Bronchial epithelial cell (primary cell): ENCODE data around the gene PGRMC1. TPM values are rescaled to one million over a fixed set of nuclear protein-coding genes. Genes with fewer than 3 reads are reported as not detected.
"Not testable (repeated sequence)": the region's sequence is repeated elsewhere in the genome, so short reads cannot be mapped to it uniquely, and the experiment has no call there.

Source experiments
- DNase-seq: peaks from one replicate; pipeline ENCODE4 v3.0.0-alpha.2; 2010; ENCODE audit warnings: low read depth
- FAIRE-seq: peaks from 2 replicates; lab custom pipeline; 2011; peaks lifted over from hg19 to GRCh38; lab: Jason Lieb, UNC
- H3K27me3 ChIP-seq: 2 replicates; pipeline ENCODE4 v1.5.1; 2011; ENCODE audit warnings: low read length; ENCODE audit not compliant: control insufficient read depth, insufficient read depth
- H3K36me3 ChIP-seq: 2 replicates; pipeline ENCODE4 v1.5.1; 2011; ENCODE audit warnings: low read length; ENCODE audit not compliant: control insufficient read depth, insufficient read depth
- H3K4me3 ChIP-seq: 2 replicates; pipeline ENCODE4 v1.5.1; 2011; ENCODE audit warnings: mild to moderate bottlenecking, low read depth, low read length, control low read depth
- total RNA-seq: library from RNA; depleted of rRNA; stranded (reverse); fragments of >200 nt; gene quantifications from 2 replicates; pipeline ENCODE4 v1.2.1, GENCODE V29; 2014
- TF ChIP-seq, protein P1 (sequence below): IDR thresholded peaks from 2 replicates; pipeline ENCODE4 v1.5.1; 2011; ENCODE audit warnings: mild to moderate bottlenecking, moderate library complexity, low read length, control low read depth, inconsistent platforms; ENCODE audit not compliant: insufficient read depth, severe bottlenecking

PGRMC1 gene
- total RNA-seq, 1 donor from 2014 or later, result 96.1 TPM

DNA sequence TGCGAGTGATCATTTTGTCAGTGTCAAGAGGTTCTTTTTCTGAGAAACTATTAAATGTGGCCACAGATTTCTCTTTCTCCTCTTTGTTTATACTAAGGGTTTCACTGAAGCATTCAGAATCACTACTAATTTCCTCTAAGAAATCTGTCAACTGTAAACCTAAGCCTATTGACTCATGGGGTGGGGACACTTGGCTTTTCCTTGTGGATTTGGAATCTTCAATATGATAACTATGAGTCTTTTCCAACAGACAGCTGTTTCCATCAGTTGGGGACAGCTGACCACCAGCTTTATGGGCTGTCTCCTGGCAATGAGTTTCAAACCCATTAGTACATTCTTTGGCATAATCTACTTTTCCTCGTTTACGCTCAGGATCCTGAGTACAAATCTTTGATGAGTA is 13.8 kb downstream of the PGRMC1 start:
- FAIRE-seq, result no peak
- no peak overlapping the region for H3K4me3 ChIP-seq

DNA sequence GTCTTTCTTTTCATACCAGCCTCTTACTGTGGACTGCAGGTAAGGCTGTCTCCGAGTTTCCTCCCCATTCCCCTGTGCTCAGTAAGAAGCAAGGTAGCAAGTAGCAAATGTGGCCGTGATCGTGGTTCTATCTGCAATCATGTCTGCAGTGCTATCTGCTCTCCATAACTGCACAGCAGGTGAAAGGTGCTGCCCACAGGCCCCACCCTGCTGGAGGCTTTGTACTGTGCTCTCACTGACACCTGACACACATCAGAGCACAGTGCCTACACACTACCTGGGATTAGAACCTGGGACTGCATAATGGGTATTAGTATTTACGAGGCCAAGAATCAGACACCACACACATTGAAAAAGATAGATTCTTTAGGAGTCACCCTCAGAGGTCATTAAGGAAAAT is 15.3 kb downstream of the PGRMC1 start:
- H3K4me3 ChIP-seq, result no peak overlapping the region
- no peak for DNase-seq
- TF ChIP-seq, protein P1, sequence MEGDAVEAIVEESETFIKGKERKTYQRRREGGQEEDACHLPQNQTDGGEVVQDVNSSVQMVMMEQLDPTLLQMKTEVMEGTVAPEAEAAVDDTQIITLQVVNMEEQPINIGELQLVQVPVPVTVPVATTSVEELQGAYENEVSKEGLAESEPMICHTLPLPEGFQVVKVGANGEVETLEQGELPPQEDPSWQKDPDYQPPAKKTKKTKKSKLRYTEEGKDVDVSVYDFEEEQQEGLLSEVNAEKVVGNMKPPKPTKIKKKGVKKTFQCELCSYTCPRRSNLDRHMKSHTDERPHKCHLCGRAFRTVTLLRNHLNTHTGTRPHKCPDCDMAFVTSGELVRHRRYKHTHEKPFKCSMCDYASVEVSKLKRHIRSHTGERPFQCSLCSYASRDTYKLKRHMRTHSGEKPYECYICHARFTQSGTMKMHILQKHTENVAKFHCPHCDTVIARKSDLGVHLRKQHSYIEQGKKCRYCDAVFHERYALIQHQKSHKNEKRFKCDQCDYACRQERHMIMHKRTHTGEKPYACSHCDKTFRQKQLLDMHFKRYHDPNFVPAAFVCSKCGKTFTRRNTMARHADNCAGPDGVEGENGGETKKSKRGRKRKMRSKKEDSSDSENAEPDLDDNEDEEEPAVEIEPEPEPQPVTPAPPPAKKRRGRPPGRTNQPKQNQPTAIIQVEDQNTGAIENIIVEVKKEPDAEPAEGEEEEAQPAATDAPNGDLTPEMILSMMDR, result no peak
- H3K36me3 ChIP-seq, result no peaks in the 10 kb centered on the region
- no peaks in the 10 kb centered on the region for H3K27me3 ChIP-seq
- FAIRE-seq, result no peak

More for the DNA sequence above, 13.8 kb downstream of the PGRMC1 start:
- no peaks in the 10 kb centered on the region for H3K27me3 ChIP-seq
- TF ChIP-seq, protein P1, result no peak
- H3K36me3 ChIP-seq, result no peaks in the 10 kb centered on the region
- DNase-seq, result no peak

DNA sequence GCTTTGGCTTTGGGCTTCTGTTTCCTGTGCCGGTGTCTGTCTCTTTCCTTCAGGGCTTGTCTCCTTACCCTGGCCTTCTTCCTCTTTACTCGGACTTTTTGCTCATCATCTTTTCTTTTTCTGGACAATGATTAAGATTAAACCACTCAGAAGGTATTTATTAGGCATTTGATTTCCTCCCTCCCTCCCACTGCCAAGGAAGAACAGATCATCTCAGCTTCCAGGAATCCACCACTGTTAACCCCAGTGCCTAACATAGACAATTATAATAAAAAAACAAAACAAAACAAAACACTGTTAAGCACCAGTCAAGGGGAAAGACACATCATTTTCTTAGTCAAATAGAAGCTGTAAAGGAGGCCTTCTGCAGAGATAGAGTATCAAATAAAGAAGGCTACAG is 16.6 kb downstream of the PGRMC1 start:
- FAIRE-seq (no peak), DNase-seq (no peak)
- Histone ChIP-seq H3K27me3 (no peaks in the 10 kb centered on the region), H3K4me3 (no peak overlapping the region), H3K36me3 (no peaks in the 10 kb centered on the region)
- TF ChIP-seq, protein P1, result no peak

DNA sequence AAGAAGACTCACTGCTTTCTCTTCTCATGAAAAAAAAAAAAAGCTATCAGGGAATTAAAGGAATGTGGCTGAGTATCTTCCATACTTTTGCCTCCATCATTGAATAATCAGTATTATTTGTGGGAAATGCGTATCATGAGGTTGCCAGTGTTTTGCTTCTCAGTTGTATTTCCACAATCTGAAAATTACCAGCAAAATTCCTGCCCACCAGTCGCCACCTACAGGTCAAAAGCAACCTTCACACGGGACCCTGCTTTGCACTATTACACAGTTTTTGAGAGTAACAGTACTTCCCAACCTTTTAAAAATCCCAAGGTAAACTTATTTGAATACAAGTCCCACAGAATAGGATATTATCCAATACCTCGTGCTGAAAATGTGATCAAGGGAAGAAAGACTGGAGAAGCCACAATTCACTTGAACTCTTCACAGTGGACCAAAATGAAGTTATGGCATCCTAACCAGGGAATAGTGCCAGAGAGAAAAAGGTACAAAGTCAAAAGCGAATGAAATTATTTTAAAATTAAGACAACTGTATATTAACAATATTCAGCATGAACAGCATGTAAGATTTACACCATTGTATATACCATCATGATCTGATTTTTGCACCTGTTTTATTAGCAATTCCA is 30.4 kb downstream of the PGRMC1 start:
- Histone ChIP-seq H3K36me3 (no peaks in the 10 kb centered on the region), H3K4me3 (no peak overlapping the region), H3K27me3 (peaks cover 2% of the 10 kb centered on the region)
- FAIRE-seq (no peak), DNase-seq (peak; percentile 7)
- TF ChIP-seq, protein P1, result peak; percentile 61

DNA sequence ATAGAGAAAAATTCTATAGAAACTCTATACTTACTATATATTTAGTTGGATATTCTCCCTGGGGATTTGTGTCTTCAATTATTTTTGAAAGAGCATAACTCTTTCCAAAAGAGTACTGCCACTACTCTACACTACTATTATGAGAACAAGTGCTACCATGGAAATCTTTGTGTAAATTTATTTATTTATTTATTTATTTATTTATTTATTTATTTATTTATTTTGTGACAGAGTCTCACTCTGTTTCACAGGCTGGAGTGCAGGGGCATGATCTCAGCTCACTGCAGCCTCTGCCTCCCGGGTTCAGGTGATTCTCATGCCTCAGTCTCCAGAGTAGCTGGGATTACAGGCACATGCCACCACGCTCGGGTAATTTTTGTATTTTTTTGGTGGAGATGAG is 31.0 kb downstream of the PGRMC1 start:
- not testable (repeated sequence) for DNase-seq, FAIRE-seq, H3K27me3 ChIP-seq, H3K36me3 ChIP-seq, H3K4me3 ChIP-seq

DNA sequence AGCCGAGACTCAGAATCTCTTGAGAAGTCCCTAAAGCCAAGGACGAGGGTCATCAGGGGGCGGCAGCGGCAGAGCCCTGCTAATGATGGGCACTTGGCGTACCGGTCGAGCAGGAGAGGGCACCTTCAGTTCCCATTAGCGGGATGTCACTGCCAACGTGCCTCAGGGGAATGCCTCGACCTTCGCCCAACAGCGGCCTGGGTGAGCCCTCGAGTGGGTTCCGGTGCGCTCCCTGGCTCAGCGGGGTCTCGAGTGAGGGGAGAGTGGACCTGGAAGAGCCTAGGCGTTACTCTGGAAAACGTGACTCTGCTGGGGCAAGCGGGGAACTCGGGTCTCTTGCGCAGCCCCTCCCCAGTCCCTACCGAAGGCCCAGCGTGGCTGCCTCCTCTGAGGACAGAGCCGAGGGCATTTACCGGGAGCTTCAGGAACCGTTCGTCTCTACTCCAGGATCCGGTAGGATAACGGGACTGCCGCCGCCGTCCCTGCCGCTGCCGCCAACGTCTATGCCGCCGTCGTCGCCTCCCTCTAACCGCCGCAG is 36.9 kb downstream of the PGRMC1 start:
- DNase-seq (no peak), FAIRE-seq (no peak)
- Histone ChIP-seq H3K27me3 (peaks cover 3% of the 10 kb centered on the region), H3K36me3 (no peaks in the 10 kb centered on the region), H3K4me3 (no peak overlapping the region)
- TF ChIP-seq, protein P1, result no peak
